ENCODE data around the gene VPS18.

The VPS18 gene

GRCh38 chr15:40871749-40872617 lies 22.3 kb upstream of the VPS18 start:
- DNase-seq = no peak

- no peak for DNase-seq
Measured at GRCh38 chr15:40872791-40873693, 21.2 kb upstream of the VPS18 start.

- DNase-seq = peak in 1 of 2 experiments; percentile 33
Measured at GRCh38 chr15:40873694-40874561, 20.3 kb upstream of the VPS18 start, which contains the start of gene RHOV. Gene RHOV, minus strand, starts transcription at chr15:40874234. Its CDS starts 95 bp downstream, at chr15:40874139.

GRCh38 chr15:40875991-40876730 lies 18.1 kb upstream of the VPS18 start:
- no peak for DNase-seq

GRCh38 chr15:40877694-40878093 lies 16.6 kb upstream of the VPS18 start:
- DNase-seq = no peak

- no peak for DNase-seq
Measured at GRCh38 chr15:40878785-40879184, 15.5 kb upstream of the VPS18 start.

- DNase-seq = no peak
Measured at GRCh38 chr15:40879609-40880008, 14.6 kb upstream of the VPS18 start.

- DNase-seq = no peak
Measured at GRCh38 chr15:40881351-40881750, 12.9 kb upstream of the VPS18 start.

- DNase-seq = no peak
Measured at GRCh38 chr15:40886586-40886985, 7.7 kb upstream of the VPS18 start.

GRCh38 chr15:40889112-40889511 lies 5.1 kb upstream of the VPS18 start:
- DNase-seq = no peak

GRCh38 chr15:40891138-40891537 lies 3.1 kb upstream of the VPS18 start:
- DNase-seq = no peak

GRCh38 chr15:40891810-40892446 lies 2.3 kb upstream of the VPS18 start:
- peak in 1 of 2 experiments; percentile 17 for DNase-seq

GRCh38 chr15:40892447-40893012 lies 1.7 kb upstream of the VPS18 start:
- no peak for DNase-seq

- no peak for DNase-seq
Measured at GRCh38 chr15:40893019-40893670, 1.1 kb upstream of the VPS18 start.

- peak; percentile 47 for DNase-seq
Measured at GRCh38 chr15:40894681-40895448, 615 bp downstream of the VPS18 start.

GRCh38 chr15:40899536-40900207 lies 5.4 kb downstream of the VPS18 start:
- DNase-seq = no peak

- DNase-seq = no peak
Measured at GRCh38 chr15:40900256-40901052, 6.2 kb downstream of the VPS18 start.

- DNase-seq = no peak
Measured at GRCh38 chr15:40901053-40901443, 6.8 kb downstream of the VPS18 start.
